Activated naive CD4-positive, alpha-beta T cell treated with anti-CD3 and anti-CD28 coated beads, Interleukin-2, amount 50 U/mL, for 72 hours (primary cell): ENCODE data around the gene ACTMAP. TPM values are rescaled to one million over a fixed set of nuclear protein-coding genes. Genes with fewer than 3 reads are reported as not detected.

Experiments
- ATAC-seq, 2 donors: fragments of 150-1000 bp; cut with Tn5 transposase; 2 replicates each; pipeline ENCODE4 v1.10.0; 2021; ENCODE audit warnings: mild to moderate bottlenecking in 2 of 2, moderate library complexity in 2 of 2
- DNase-seq, 2 donors: peaks; one replicate each; pipeline ENCODE4 v3.0.0; 2021 to 2022; ENCODE audit warnings: low spot score in 2 of 2
- H3K27ac Mint-ChIP-seq, 2 donors: one replicate each; pipeline ENCODE4 v1.8.0; 2022; ENCODE audit warnings: mild to moderate bottlenecking in 2 of 2, mixed read lengths in 2 of 2
- H3K36me3 Mint-ChIP-seq, 2 donors: one replicate each; pipeline ENCODE4 v1.8.0; 2022; ENCODE audit warnings: mixed read lengths in 2 of 2
- H3K9me3 Mint-ChIP-seq, 2 donors: one replicate each; pipeline ENCODE4 v1.8.0; 2022; ENCODE audit warnings: mixed read lengths in 2 of 2
- total RNA-seq, 2 donors: library from RNA; stranded (reverse); gene quantifications; one replicate each; pipeline ENCODE4 v1.2.3, GENCODE V29; 2022

ACTMAP gene
- total RNA-seq, 2 donors from 2014 or later: 21.4 to 23.2 TPM

GRCh38 chr19:40700083-40700482 lies 50.2 kb downstream of the ACTMAP start:
- Mint-ChIP-seq H3K9me3 (no peaks in the 10 kb centered on the region), H3K36me3 (peaks cover 5 to 7% of the 10 kb centered on the region in 2 donors), H3K27ac (no peak overlapping the region)
- DNase-seq: no peak
- no peak for ATAC-seq

GRCh38 chr19:40697007-40697406 lies 53.3 kb downstream of the ACTMAP start:
- DNase-seq (no peak), ATAC-seq (no peak)
- Mint-ChIP-seq H3K36me3 (no peaks in the 10 kb centered on the region), H3K9me3 (no peaks in the 10 kb centered on the region), H3K27ac (no peak overlapping the region)

GRCh38 chr19:40695881-40696280 lies 54.4 kb downstream of the ACTMAP start:
- ATAC-seq (no peak), DNase-seq (no peak)
- H3K27ac Mint-ChIP-seq: no peak overlapping the region
- no peaks in the 10 kb centered on the region for H3K36me3 Mint-ChIP-seq
- H3K9me3 Mint-ChIP-seq: no peaks in the 10 kb centered on the region

DNA sequence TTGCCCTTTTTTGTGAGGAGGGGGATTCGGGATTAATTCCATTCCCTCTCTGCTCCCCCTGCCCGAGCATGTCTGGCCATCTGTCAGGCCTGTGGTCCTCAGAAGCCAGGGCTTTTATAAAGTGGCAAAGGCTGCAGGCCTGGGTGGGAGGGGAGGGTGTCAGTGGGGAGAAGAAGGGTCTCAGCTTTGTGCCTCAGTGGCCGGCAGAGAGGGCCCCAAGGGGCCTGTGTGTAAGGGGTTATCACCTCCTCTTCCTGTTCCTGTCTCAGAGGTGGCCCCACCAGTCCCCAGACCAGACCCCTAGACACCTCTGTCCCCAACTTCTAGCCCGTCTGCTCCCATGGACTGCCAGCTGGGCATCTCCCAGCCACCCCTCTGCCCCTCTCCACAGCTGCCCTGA lies 56.4 kb downstream of the ACTMAP start:
- Mint-ChIP-seq H3K9me3 (no peaks in the 10 kb centered on the region), H3K27ac (no peak overlapping the region), H3K36me3 (no peaks in the 10 kb centered on the region)
- DNase-seq (no peak), ATAC-seq (no peak)

DNA sequence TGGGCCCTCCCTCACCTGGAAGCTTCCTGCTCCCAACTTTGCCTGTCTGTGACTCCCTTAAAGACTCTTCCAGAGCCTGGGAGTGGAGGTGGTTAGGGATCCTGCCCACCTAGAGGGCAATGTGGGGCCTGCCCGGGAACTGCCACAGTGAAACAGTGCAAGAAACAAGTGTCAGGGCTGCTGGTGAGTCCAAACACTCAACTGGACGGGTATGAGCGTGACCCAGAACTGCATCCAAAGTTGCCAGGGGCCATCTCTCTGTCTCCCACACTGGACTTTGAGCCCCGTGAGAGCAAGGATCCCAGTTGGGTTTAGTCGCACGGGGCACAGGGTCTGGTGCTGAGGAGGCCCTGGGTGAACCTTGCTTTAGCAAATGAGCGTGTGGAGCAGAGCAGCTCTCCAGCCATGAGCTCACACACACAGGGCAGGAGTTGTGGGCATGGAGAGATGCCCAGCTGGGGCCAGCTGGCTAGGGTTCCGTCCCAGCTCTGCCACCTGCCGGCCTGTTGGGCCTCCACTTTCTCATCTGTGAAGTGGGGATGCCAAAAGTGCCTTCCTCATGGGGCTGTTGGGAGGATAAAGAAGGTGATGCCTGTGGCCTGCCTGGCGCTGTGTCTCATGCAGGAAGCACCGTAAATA lies 57.0 kb downstream of the ACTMAP start:
- ATAC-seq: no peak
- H3K27ac Mint-ChIP-seq: peak overlapping the region in 1 of 2 donors; percentile 66

GRCh38 chr19:40692212-40692551 lies 58.1 kb downstream of the ACTMAP start:
- peak overlapping the region in 1 of 2 donors; percentile 46 for H3K27ac Mint-ChIP-seq
- no peaks in the 10 kb centered on the region for H3K9me3 Mint-ChIP-seq
- DNase-seq (no peak), ATAC-seq (no peak)
- H3K36me3 Mint-ChIP-seq: no peaks in the 10 kb centered on the region

More for the DNA sequence above, 57.0 kb downstream of the ACTMAP start:
- H3K36me3 Mint-ChIP-seq: no peaks in the 10 kb centered on the region
- no peaks in the 10 kb centered on the region for H3K9me3 Mint-ChIP-seq
- DNase-seq: no peak

DNA sequence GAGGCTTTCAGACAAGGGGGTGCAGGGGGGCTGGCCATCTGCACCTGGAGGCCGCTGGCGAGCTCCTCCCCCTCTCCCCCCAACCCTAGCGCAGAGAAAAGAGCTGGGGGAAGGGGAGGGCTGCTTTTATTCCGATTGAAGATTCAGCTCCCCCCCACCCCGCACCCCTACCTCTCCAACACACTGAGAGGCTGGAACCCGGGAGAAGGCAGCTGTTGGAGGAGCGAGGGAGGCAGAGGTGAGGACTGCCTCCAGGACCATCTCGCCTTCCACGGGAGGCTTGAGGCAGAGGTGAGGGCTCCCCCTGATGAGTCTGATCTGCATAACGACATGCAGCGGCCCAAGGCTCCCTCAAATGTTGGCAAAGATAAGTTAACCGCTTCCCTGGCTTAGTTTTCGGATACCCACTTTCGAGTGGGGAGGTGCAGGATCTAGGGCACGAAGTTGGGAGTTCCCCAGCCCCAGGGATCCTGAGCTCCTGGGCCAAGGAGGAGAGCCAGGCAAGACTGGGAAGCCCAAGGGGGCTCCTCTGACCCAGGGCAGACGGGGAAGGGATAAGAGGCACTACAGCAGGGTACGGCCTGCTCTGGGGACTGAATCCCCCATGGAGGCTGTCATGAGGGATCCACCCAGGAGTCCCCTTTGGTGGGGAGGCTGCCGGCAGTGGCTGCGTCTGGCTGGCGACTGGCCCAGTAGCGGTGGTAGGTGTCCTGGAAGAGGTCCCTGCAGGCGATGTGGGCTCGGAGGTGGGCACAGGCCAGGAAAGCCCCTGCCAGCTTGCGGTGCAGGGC lies 58.7 kb downstream of the ACTMAP start:
- Mint-ChIP-seq H3K36me3 (no peaks in the 10 kb centered on the region), H3K9me3 (no peaks in the 10 kb centered on the region), H3K27ac (peak overlapping the region; percentile 16 to 90)
- no peak for ATAC-seq
- DNase-seq: no peak

Other genes starting within 250 kb of the ACTMAP start
- 100 to 1,000 TPM; 108 to 173 TPM for gene SHKBP1, start 173.6 kb downstream of the ACTMAP start, total RNA-seq
- gene LTBP4, start 149.1 kb downstream of the ACTMAP start, total RNA-seq: 100 to 1,000 TPM; 178 to 245 TPM
- gene NUMBL, start 59.8 kb downstream of the ACTMAP start, total RNA-seq: 10 to 100 TPM; 18.0 to 20.2 TPM
- 10 to 100 TPM; 25.5 to 39.8 TPM for gene COQ8B, start 33.6 kb downstream of the ACTMAP start, total RNA-seq
- gene ITPKC, start 33.4 kb downstream of the ACTMAP start, total RNA-seq: 1 to 10 TPM; 8.3 to 9.4 TPM
- 100 to 1,000 TPM; 197 to 227 TPM for gene SNRPA, start 726 bp upstream of the ACTMAP start, total RNA-seq
- not detected for gene MIA, start 25.0 kb upstream of the ACTMAP start, total RNA-seq
- gene RAB4B, start 27.8 kb upstream of the ACTMAP start, total RNA-seq: 10 to 100 TPM; 42.8 to 60.6 TPM
- gene EGLN2, start 48.7 kb upstream of the ACTMAP start, total RNA-seq: 10 to 100 TPM; 88.3 to 96.7 TPM
- under 1 TPM in 1 of 2 donors, not detected in 1; 0.23 TPM for gene CYP2A6, start 100.0 kb upstream of the ACTMAP start, total RNA-seq
- gene CYP2A7, start 131.8 kb upstream of the ACTMAP start, total RNA-seq: not detected
- gene CYP2B6, start 240.8 kb upstream of the ACTMAP start, total RNA-seq: not detected